ENCODE data around the gene DNAJB8. TPM values are rescaled to one million over a fixed set of nuclear protein-coding genes. Genes with fewer than 3 reads are reported as not detected.

The DNAJB8 gene
- total RNA-seq, 2 donors from 2014 or later, result not detected

DNA sequence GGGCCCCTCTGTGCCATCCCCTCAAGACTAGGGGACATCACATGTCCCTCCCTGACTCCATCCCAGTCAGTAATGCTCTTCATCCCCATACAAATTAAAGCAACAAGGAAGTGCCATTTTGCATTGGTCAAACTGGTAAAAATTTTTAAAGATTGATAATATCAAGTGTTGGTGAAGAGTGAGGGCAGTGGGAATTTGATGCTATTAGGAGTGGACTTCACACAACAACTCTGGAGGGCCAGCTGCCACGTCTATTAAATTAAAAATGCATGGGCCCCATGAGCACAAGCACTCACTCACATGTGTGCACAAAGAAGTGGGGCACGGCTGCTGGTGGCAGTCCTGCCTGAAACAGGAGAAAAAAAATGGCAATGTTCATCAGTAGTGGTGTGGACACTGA lies 47.8 kb downstream of the DNAJB8 start:
- Histone ChIP-seq H3K9me3 (ENCODE audit: control insufficient read depth, low read length) (no peaks in the 10 kb centered on the region), H3K36me3 (ENCODE audit: control insufficient read depth, insufficient read depth, low read length) (no peaks in the 10 kb centered on the region), H3K27ac (ENCODE audit: low read depth, low read length) (no peak overlapping the region), H3K4me1 (ENCODE audit: control insufficient read depth, insufficient read depth, low read length) (no peaks in the 10 kb centered on the region), H3K27me3 (ENCODE audit: control insufficient read depth, insufficient read depth, low read length, poor library complexity, severe bottlenecking) (no peaks in the 10 kb centered on the region), H3K9ac (ENCODE audit: extremely low read depth, low read length, poor library complexity, severe bottlenecking) (no peak overlapping the region), H3K4me3 (ENCODE audit: low read length) (no peak overlapping the region)
- Mint-ChIP-seq H3K9me3 (peaks cover 3% of the 10 kb centered on the region), H3K36me3 (ENCODE audit: low read depth) (no peaks in the 10 kb centered on the region), H3K4me3 (no peak overlapping the region), H3K27me3 (ENCODE audit: insufficient read depth) (peaks cover 3% of the 10 kb centered on the region), H3K4me1 (peaks cover 14% of the 10 kb centered on the region), H3K27ac (no peak overlapping the region)
- no peak for DNase-seq
- 85 to 95% methylated on average over 2 of the region's 2 CpGs for WGBS, 2 experiments (ENCODE audit: insufficient coverage in 1 of 2, insufficient read length in 1 of 2)
- no peak for TF ChIP-seq CTCF (conservative IDR thresholded peaks at IDR 0.05)

GRCh38 chr3:128416578-128417211 lies 50.0 kb downstream of the DNAJB8 start:
- Histone ChIP-seq H3K27me3 (ENCODE audit: control insufficient read depth, insufficient read depth, low read length, poor library complexity, severe bottlenecking) (no peaks in the 10 kb centered on the region), H3K9ac (ENCODE audit: extremely low read depth, low read length, poor library complexity, severe bottlenecking) (no peak overlapping the region), H3K9me3 (ENCODE audit: control insufficient read depth, low read length) (no peaks in the 10 kb centered on the region), H3K4me1 (ENCODE audit: control insufficient read depth, insufficient read depth, low read length) (peaks cover 12% of the 10 kb centered on the region), H3K27ac (ENCODE audit: low read depth, low read length) (no peak overlapping the region), H3K4me3 (ENCODE audit: low read length) (no peak overlapping the region), H3K36me3 (ENCODE audit: control insufficient read depth, insufficient read depth, low read length) (no peaks in the 10 kb centered on the region)
- H3K27ac Mint-ChIP-seq, result peak overlapping the region; percentile 48
- 77 to 81% methylated on average over 8 to 12 of the region's 12 CpGs for WGBS, 2 experiments (ENCODE audit: insufficient coverage in 1 of 2, insufficient read length in 1 of 2)
- H3K27me3 Mint-ChIP-seq (ENCODE audit: insufficient read depth), result no peaks in the 10 kb centered on the region
- H3K9me3 Mint-ChIP-seq, result peaks cover 3% of the 10 kb centered on the region
- TF ChIP-seq CTCF (conservative IDR thresholded peaks at IDR 0.05), result no peak
- no peaks in the 10 kb centered on the region for H3K36me3 Mint-ChIP-seq (ENCODE audit: low read depth)
- peaks cover 29% of the 10 kb centered on the region for H3K4me1 Mint-ChIP-seq
- no peak for DNase-seq
- no peak overlapping the region for H3K4me3 Mint-ChIP-seq

- H3K27me3 Mint-ChIP-seq (ENCODE audit: insufficient read depth), result no peaks in the 10 kb centered on the region
- Histone ChIP-seq H3K27ac (ENCODE audit: low read depth, low read length) (no peak overlapping the region), H3K9me3 (ENCODE audit: control insufficient read depth, low read length) (no peaks in the 10 kb centered on the region), H3K4me1 (ENCODE audit: control insufficient read depth, insufficient read depth, low read length) (peaks cover 12% of the 10 kb centered on the region), H3K9ac (ENCODE audit: extremely low read depth, low read length, poor library complexity, severe bottlenecking) (no peak overlapping the region), H3K36me3 (ENCODE audit: control insufficient read depth, insufficient read depth, low read length) (no peaks in the 10 kb centered on the region), H3K4me3 (ENCODE audit: low read length) (no peak overlapping the region), H3K27me3 (ENCODE audit: control insufficient read depth, insufficient read depth, low read length, poor library complexity, severe bottlenecking) (no peaks in the 10 kb centered on the region)
- no peaks in the 10 kb centered on the region for H3K36me3 Mint-ChIP-seq (ENCODE audit: low read depth)
- peaks cover 3% of the 10 kb centered on the region for H3K9me3 Mint-ChIP-seq
- DNase-seq, result no peak
- H3K4me1 Mint-ChIP-seq, result peaks cover 33% of the 10 kb centered on the region
- no peak for TF ChIP-seq CTCF (conservative IDR thresholded peaks at IDR 0.05)
- peak overlapping the region; percentile 48 for H3K27ac Mint-ChIP-seq
- WGBS, 2 experiments (ENCODE audit: insufficient coverage in 1 of 2, insufficient read length in 1 of 2), result 89 to 100% methylated on average over 2 to 19 of the region's 19 CpGs
- no peak overlapping the region for H3K4me3 Mint-ChIP-seq
Observed at GRCh38 chr3:128415773-128416577, 50.7 kb downstream of the DNAJB8 start.
